ENCODE measurements around the gene RPTOR.

RPTOR gene

DNA sequence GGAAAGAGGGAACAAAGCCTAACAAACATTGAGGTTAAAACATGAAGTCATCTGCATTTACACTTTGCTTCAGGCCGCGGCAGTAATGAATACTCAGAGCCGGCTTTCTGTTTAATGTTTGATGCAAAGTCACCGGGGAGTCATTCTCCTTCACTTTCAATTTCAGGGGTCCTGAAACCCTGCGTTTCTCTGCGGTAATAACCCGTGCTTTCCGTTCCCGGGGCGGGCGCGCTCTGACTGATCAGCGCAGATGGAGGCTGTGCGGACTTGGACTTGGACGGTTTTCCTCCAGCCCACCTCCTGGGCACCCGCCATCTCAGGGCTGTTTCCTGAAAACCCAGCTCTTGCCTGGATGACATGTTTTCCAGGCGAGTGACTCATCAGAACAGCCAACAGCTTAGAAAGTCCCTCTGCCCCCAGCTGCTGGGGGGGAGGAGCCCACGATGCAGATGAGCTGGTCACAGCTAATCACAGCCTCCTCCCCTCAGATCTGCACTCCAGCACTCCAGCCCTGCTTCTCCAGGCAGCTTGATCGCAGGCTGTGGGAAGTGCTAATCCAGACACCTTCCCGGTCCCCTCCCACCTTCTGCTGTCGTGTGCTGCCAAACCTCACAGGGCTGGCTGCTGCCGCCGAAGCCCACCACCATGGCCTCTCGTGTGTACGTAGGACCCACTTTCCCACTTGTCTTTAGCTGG is 288.4 kb downstream of the RPTOR start:
- peak; percentile 99 for DNase-seq (ENCODE audit: low read depth)

DNA sequence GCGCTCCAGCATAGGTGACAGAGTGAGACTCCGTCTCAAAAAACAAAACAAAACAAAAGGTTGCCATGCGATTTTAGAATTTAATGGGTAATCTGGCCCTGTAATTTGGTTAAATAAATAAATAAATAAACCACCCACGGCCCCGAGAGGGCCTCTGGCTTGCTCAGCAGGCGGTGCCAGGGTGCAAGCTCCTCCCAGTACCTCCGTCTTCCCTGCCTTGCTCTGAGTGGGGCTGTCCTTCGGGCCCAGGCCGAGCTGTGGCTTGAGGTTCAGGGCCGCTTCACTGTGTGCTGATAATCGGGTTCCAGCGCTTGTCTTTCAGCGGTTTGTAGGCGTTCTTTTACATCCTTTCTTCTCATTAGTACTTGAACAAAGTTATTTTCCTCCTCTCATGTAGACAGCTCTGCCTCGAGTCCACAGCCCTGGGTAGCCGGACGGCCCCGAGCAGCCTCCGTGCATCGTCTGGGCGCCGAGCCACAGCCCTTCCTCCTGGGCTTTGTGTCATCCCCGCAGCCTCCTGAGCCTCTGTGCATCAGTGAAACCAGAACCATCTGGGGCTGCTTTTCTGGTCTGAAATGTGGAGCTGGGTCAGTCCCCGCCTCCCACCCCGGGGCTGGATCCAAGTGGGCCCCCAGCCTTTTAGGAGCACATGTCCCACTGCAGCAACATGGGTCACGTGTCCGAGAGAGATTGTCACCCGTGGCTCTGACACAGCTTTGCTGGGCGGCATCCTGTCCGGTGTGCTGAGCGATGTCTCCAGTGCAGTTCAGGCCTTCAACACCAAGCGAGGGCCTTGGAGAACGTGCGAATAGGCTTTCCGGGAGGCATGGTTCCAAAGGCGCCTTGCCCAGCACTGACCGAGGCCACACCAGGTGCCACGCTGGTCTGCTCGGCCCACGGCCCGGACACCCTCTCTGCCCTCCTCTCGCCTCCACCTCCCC is 289.6 kb downstream of the RPTOR start:
- DNase-seq (ENCODE audit: low read depth) = peak; percentile 83

DNA sequence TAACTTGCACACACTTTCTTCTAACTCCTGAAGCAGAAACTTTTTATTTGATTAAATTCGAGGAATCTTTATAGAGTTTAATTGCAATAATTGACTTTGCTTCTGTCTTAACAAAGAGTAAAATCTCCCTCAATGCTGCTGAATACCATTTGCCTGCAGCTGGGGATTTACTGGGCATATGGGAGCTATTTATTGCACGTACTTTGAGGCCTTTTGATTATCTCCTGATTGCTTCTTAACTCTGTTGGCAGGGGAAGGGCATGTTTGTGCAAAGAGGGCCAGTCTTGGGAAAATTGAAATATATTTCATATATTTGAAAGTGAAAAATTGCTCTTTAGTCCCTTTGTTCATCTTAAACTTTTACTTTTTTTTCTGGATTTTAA is 290.2 kb downstream of the RPTOR start:
- no peak for DNase-seq (ENCODE audit: low read depth)

DNA sequence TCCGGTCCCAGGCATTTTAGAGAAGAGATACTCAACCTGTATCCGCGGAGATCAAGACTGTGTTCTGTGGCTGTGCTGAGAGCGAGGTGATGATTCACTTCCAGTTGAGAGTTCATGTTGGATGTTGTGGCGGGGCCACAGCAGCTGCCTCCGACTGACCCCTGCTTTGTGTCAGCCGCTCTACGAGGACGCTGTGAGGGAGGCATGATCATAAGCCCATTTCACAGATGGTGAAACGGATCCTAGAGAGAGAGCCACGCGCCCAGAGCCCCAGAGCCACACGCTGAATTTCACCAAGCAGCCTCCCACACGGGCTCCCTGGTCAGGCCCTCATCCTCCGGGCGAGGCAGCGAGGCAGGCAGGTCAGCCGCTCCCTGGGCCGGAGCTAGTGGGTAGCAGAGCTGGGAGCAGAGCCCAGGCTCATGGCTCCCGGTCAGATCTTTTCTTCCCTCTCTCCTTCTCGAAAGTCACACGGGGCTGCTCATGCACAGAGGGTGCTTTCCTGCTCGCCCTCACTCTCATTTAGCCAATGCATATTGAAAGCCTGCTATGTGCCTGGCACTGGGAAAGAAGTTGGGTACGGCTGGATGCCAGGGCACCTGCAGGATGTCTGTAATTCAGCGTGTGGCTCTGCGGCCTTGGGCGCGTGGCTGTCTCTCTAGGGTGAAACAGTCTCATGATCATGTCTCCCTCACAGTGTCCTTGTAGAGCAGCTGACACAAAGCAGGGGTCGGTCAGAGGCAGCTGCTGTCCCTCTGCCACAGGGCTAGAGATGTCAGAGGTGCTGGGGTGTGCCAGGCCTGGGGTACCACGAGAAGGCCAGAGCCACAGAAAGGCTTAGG is 291.4 kb downstream of the RPTOR start:
- no peak for DNase-seq (ENCODE audit: low read depth)

DNA sequence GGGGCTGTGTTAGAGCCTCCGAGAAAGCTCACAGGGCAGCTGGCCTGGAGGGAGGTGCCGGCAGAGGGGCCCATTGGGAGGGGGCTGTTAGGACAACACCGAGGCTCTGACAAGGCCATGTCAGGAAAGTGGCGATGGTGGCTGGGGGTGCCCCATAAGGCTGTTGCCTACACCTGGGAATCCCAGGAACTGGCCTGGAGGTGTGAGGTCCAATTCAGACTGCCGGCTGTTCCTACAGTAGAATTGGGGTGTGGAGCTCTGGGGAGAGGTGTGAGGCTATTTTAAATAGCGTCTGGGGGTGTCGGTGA is 292.0 kb downstream of the RPTOR start:
- DNase-seq (ENCODE audit: low read depth) = no peak

DNA sequence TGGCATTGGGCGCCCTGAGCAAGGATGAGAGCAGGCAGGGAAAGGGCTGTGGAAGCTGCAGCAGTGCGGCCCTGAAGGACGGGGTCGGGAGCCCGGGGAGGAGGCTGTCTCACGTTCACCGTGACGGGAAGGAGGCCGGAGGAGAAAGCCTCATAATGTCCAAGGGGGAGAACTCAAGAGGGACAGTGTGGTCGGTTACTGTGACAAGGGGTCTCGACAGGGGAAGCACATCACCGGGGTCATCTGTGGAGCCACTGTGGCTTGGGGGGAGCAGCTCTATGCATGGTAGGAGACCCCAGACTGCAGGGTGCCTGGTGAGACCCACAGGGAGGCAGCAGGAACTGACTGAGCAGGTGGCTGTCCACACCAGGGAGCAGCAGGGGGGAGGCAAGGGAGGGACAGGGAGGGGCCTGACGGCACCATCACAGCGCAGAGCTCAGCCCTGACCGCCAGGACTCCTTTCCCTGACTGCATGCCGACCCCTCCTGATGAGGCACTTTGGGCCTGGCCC is 292.4 kb downstream of the RPTOR start:
- no peak for DNase-seq (ENCODE audit: low read depth)

DNA sequence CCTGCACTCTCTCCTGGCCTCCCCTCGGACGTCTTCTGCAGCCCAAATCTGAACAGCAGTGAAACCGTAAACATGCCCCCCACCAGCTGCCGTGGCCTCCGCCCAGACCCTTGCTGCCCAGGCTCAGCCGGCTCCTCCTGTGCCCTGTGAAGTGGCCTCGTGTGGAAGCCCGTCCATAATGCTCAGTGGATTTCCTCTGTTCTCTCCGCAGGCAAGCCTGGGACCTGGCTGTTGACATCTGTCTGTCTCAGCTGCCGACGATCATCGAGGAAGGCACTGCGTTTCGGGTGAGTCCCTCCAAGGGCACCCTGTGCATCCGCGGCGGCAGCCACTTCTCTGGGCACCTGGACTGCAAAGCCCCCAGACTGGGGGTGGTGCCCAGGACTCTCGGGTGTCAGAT is 293.1 kb downstream of the RPTOR start:
- DNase-seq (ENCODE audit: low read depth) = no peak

DNA sequence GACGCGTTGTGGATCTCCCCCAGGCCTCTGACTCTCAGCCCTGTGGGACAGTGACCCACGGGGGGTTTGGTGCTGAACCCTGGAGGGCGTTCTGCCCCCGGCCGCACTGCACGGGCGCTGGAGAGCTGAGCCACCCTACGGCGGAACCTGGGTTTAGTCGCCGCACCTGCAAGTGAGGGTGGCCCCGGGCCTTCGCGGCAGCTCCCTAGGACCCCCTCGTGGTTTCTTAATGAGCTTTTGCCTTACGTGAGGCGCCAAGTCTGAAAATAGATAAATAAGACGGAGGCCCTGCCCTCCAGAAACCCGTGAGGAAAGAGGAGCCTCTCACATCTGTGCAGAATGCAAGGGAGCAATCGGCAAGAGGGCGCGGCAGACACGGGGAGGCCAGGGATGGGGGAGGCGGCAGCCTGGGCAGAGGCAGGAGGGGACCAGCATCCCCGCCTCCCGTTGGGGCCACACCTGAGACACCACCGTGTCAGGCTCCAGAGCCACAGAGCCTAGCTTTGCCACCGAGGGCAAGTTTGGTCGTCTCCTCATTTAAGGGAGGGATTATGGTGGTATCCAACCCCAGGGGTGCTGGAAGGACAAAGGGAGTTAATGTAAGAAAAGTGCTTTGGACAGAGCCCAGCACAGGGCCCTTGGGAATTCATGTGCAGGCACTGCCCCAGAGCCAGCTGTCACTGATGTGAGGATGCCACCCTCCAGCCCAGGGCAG is 293.8 kb downstream of the RPTOR start:
- DNase-seq (ENCODE audit: low read depth) = no peak

DNA sequence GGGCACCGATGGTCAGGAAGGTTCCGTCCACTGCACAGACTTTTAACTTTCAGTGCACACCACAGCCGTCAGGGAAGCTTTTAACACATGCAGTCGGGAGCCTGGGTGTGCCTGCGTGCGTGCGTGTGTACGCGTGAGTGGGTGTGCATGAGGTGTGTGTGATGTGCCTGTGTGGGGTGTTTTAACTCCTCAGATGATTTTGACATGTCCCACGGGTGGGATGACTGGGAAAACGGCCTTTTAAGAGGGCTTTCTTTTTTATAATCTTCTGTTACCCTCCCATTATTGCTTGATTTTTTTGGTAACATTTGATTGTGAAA is 294.3 kb downstream of the RPTOR start:
- no peak for DNase-seq (ENCODE audit: low read depth)

DNA sequence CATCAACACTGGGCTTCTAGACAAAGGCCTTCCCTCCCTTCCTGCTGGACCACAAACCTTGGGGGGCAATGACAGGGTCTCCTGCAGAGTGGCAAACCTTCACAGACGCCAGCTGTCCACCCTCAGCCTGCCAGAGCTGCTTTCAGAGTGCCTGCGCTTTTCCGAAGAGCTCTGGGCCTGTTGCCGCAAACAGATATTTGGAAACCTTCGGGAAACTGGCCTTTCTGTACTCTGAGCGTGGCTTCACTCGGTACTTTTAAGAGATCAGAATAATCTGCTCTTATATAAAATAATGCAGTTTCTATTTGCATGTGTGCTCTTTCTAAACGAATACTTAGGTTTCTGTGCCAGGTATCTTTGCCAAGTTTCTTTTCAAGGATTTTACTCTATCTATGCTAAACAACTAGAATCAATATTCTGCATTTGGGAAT is 294.9 kb downstream of the RPTOR start:
- no peak for DNase-seq (ENCODE audit: low read depth)

DNA sequence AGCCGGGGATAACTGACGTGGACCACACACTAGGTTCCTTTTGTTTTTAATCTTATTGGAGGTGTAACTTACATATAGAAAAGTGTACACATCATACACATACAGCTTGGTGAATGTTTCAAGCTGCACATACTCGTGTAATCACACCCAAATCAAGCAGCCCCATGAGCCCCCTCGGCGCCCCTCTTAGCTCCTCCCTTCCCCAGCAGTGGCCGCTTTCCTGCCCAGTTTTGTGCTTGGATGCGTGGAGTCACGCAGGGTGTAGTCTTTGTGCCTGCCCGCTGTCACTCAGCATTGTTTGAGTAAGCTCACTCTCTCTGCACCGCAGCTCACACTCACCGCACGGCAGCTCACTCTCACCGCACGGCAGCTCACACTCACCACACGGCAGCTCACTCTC is 295.3 kb downstream of the RPTOR start:
- no peak for DNase-seq (ENCODE audit: low read depth)

DNA sequence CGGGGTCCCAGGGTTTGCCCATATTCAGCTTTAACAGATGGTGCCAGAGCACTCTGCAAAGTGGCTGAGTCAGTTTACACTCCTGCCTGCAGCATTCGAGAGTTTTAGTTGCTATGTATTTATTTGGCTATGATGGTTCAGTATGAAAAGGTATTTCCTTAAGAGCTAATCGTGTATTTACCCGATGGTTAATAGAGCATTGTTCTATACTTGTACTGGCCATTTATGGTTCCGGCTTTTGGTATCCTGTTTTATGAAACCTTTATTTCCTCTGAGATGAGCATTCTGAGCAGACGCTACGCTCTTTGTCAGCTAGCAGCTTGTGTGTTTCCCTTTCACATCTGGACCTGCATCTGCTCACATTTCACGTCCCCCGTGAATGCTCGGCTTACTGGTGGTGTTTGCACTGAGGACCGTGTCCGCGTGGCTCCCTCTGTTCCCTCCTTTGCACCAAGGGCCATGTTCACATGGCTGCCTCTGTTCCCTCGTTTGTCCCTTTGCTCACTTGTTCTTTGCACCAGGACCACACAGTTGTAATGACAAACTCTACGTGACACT is 297.9 kb downstream of the RPTOR start:
- no peak for DNase-seq (ENCODE audit: low read depth)

DNA sequence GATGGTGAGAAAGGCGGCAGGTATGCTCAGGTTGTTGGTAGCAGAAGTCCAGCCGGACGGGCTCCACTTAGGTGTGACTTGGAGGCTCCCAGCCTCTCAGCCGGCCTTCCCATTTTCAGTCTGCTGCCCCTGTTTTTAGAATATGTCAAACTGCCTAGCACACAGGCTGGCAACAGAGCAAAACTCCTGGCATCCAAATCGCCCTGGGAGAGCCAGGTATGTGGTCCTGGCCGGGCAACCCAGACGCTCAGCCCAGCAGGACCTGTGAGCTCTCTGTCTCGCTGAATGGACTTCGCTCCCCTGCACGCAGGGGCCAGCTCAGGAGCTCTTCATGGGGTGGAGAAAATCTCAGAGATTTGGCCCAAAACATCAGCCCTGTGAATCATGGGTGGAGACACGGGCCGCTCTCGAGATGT is 299.1 kb downstream of the RPTOR start:
- DNase-seq (ENCODE audit: low read depth) = no peak

DNA sequence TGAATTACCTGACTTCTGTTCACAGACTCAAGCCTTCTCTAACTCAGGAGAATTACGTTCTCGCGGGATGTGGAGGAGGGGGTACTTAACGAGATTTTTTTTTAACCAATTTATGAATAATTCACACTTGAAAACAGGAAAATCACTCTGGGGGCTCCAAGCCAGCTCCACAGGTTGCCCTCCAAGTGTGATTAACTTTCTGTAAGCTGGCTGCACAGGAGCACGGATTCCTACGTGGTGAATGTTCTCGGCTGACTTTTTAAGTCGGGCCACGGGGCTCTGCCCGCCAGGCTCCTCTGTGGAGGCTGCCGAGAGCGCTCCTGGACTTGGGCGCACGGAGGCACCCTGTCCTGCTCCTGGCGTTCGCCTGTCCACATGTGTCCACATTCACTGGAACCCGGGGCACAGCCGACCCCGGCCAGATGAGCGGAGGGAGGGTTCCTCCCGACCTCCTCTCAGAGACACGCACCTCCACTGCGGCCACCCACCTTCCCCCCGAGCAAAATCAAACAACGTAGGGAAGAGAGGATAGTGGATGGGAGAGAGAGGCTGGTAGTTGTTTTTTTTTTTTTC is 299.9 kb downstream of the RPTOR start:
- no peak for DNase-seq (ENCODE audit: low read depth)

DNA sequence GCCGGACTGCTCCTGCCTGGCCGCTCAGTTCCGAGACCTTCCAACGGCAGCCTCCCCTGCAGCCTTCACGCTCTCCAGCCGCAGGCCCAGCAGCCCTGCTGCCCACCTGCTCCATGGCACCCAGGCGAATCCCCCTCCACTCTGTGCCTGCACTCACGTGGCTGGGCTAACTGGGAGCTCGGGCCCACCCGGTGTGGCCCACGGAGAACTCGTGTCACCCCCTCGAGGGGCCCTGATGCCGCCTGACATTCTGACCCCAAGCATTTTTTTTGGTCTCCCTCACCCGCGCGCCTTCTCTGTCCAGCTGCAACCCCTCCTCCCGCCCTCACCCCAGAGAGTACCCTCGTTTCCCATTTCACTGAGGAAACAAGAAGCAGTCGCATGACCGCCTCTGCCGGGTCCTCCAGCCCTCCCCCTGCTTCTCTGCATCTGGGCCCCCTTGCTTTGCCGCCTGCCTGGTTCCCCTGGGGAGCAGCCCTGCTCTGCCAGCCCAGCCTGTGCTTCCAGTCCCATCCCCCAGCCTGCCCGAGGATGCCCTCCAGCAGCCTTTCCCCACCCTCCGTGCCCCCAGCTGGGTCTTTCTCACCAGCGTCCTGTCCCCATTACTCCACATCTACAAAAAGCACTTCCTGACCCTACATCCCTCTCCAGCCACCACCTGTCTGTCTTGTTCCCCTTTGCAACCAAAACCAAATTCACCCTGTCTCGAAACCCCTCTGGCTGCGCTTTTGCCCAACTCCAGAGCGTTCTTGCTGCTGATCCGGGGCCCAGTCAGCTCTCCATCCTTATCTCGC is 300.6 kb downstream of the RPTOR start:
- no peak for DNase-seq (ENCODE audit: low read depth)

DNA sequence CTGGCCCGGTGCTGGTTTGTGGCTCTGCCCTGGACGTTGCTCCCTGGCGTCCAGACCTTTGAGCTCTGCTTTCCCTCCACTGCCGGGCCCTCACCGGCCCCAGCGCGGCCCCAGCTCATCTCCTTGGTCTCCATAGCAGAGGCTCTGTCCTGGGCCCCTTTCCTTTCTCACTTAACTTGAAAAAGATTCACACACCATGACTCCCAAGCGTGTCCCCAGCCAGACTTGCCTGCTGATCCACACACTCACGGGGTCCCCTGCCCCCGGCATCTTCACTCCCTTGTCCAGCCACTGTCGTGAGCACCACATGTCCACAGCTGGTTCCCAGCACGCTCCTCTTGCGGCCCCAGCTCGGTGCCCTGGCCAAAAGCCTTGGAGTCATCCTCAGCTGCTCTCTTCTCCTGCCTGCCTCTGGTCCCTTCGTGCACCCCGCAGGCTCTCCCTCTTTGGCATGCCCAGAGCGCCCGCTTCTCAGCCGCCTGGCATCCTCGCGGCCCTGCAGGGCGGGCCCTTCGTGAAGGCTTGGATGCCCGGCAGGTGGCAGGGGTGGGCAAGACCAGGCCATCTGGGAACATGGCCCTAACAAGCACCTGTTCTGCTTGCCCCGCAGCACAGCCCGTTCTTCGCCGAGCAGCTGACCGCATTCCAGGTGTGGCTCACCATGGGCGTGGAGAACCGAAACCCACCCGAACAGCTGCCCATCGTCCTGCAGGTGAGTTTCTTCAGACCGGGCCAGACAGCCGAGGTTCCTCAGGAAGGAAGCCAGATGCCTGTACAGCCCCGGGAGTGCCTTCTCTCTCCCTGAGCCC is 301.4 kb downstream of the RPTOR start:
- no peak for DNase-seq (ENCODE audit: low read depth)

DNA sequence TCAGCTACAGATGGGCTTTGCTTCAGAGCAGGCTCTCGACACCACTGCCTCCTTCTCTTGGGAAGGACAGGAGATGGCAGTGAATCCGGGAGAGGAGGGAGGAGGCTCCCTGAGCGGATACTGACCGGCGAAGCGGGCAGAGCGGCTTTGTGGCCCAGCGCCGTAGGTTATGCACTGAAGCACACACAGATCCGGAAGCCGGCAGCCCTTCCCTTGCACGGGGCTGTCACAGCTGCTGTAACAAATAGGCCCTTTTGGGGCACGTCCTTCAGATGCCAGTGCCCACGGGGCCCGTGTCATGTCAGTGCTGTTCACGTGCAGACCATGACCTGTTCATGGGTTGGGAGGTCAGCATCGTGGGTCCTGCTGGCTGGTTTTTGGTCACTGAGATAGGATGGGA is 302.3 kb downstream of the RPTOR start:
- no peak for DNase-seq (ENCODE audit: low read depth)

DNA sequence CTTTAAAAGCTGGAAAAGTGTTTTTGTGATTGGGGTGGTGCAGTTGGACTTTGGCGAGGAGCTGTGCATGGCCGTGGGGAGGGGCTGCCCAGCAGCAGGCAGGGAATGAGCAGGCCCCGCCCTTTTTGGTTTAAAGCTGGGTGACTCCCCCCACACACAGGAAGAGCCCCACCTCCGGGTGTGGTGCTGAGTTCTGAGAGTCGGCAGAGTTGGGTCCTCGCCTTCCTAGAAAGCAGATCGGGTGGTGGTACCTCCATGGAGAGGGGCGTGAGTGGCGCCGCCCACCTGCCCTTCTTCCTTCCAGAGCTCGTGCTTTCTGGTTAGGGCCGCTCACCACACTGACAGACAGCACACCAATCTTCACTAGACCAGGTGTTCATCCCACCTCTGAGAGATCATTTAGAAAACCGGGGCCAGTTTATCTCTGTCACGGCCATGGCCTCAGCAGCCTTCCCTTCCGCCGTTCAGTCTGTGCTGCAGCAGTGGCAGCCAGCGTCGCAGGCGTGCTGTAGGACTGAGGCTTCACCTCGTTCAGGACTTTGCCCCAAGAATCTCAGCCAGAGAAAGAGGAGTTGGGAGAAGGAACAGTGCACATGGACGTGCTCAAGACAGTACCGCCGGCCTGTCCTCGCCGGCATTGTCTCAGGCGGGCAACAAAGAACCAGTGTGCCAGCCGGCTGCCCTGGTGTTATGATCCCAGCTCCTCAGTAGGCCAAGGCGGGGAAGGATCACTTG is 303.0 kb downstream of the RPTOR start:
- no peak for DNase-seq (ENCODE audit: low read depth)

Data from iris pigment epithelial cell (primary cell).